ENCODE data around the gene HDLBP. TPM values are rescaled to one million over a fixed set of nuclear protein-coding genes. Genes with fewer than 3 reads are reported as not detected.
"Not testable (repeated sequence)": the region's sequence is repeated elsewhere in the genome, so short reads cannot be mapped to it uniquely, and the experiment has no call there.

The HDLBP gene
- total RNA-seq, 1 experiment from 2014 or later: 467 TPM

- no peak for DNase-seq (ENCODE audit: low read depth)
These were observed 6.5 kb downstream of the HDLBP start for GRCh38 chr2:241308832-241309500.

GRCh38 chr2:241308267-241308666 is 7.2 kb downstream of the HDLBP start:
- no peak for DNase-seq (ENCODE audit: low read depth)

GRCh38 chr2:241307055-241307454 is 8.4 kb downstream of the HDLBP start:
- DNase-seq (ENCODE audit: low read depth): no peak

GRCh38 chr2:241304039-241304670 is 11.3 kb downstream of the HDLBP start:
- DNase-seq (ENCODE audit: low read depth): no peak

GRCh38 chr2:241302759-241303651 is 12.5 kb downstream of the HDLBP start:
- no peak for DNase-seq (ENCODE audit: low read depth)

- DNase-seq (ENCODE audit: low read depth): no peak
These were observed 13.4 kb downstream of the HDLBP start for GRCh38 chr2:241302083-241302482.

GRCh38 chr2:241300000-241300399 is 15.5 kb downstream of the HDLBP start:
- DNase-seq (ENCODE audit: low read depth): no peak

GRCh38 chr2:241298673-241299072 is 16.8 kb downstream of the HDLBP start:
- DNase-seq (ENCODE audit: low read depth): no peak

- no peak for DNase-seq (ENCODE audit: low read depth)
These were observed 18.7 kb downstream of the HDLBP start for GRCh38 chr2:241296767-241297166.

- no peak for DNase-seq (ENCODE audit: low read depth)
These were observed 20.0 kb downstream of the HDLBP start for GRCh38 chr2:241295326-241296095.

GRCh38 chr2:241293378-241293797 is 22.1 kb downstream of the HDLBP start:
- not testable (repeated sequence) for DNase-seq (ENCODE audit: low read depth)

GRCh38 chr2:241291977-241292376 is 23.5 kb downstream of the HDLBP start:
- no peak for DNase-seq (ENCODE audit: low read depth)

- no peak for DNase-seq (ENCODE audit: low read depth)
These were observed 24.3 kb downstream of the HDLBP start for GRCh38 chr2:241291153-241291552.

- no peak for DNase-seq (ENCODE audit: low read depth)
These were observed 25.9 kb downstream of the HDLBP start for GRCh38 chr2:241289597-241289996.

- no peak for DNase-seq (ENCODE audit: low read depth)
These were observed 26.4 kb downstream of the HDLBP start for GRCh38 chr2:241289053-241289452.

GRCh38 chr2:241288324-241288888 is 27.1 kb downstream of the HDLBP start:
- no peak for DNase-seq (ENCODE audit: low read depth)

- DNase-seq (ENCODE audit: low read depth): no peak
These were observed 29.0 kb downstream of the HDLBP start for GRCh38 chr2:241286348-241287090.

GRCh38 chr2:241285596-241285995 is 29.9 kb downstream of the HDLBP start:
- no peak for DNase-seq (ENCODE audit: low read depth)

GRCh38 chr2:241282555-241282954 is 32.9 kb downstream of the HDLBP start:
- no peak for DNase-seq (ENCODE audit: low read depth)

GRCh38 chr2:241280291-241280690 is 35.2 kb downstream of the HDLBP start:
- no peak for DNase-seq (ENCODE audit: low read depth)

GRCh38 chr2:241279828-241280227 is 35.6 kb downstream of the HDLBP start:
- no peak for DNase-seq (ENCODE audit: low read depth)
